GM18499 (cell line): ENCODE results near the gene CREB5.
A peak's percentile ranks its signal among the peaks of the same experiment; 100 is the strongest.

Source experiments
- ATAC-seq: cut with Tn5 transposase; IDR thresholded peaks from one replicate; pipeline ENCODE4 v1.9.1; 2021; ENCODE audit warnings: moderate number of reproducible peaks; ENCODE audit not compliant: insufficient read depth, unreplicated experiment

Gene CREB5

GRCh38 chr7:28695300-28696295, 283.3 kb downstream of the CREB5 start:
- no peak for ATAC-seq

- no peak for ATAC-seq
Measured at GRCh38 chr7:28697913-28698563, 285.7 kb downstream of the CREB5 start.

GRCh38 chr7:28698840-28699239, 286.5 kb downstream of the CREB5 start:
- no peak for ATAC-seq

- no peak for ATAC-seq
Measured at GRCh38 chr7:28700096-28700495, 287.8 kb downstream of the CREB5 start.

GRCh38 chr7:28700790-28701203, 288.5 kb downstream of the CREB5 start:
- no peak for ATAC-seq

- ATAC-seq, result no peak
Measured at GRCh38 chr7:28701731-28702130, 289.4 kb downstream of the CREB5 start.

GRCh38 chr7:28702171-28702570, 289.9 kb downstream of the CREB5 start:
- ATAC-seq, result no peak

- ATAC-seq, result no peak
Measured at GRCh38 chr7:28703037-28703765, 290.9 kb downstream of the CREB5 start.

GRCh38 chr7:28704706-28705105, 292.4 kb downstream of the CREB5 start:
- no peak for ATAC-seq

GRCh38 chr7:28705350-28705749, 293.0 kb downstream of the CREB5 start:
- peak; percentile 79 for ATAC-seq

- no peak for ATAC-seq
Measured at GRCh38 chr7:28706584-28706983, 294.3 kb downstream of the CREB5 start.

- no peak for ATAC-seq
Measured at GRCh38 chr7:28707291-28707690, 295.0 kb downstream of the CREB5 start.

GRCh38 chr7:28708033-28708951, 296.0 kb downstream of the CREB5 start:
- no peak for ATAC-seq

GRCh38 chr7:28709748-28710147, 297.4 kb downstream of the CREB5 start:
- no peak for ATAC-seq

- ATAC-seq, result no peak
Measured at GRCh38 chr7:28711114-28711513, 298.8 kb downstream of the CREB5 start.

- no peak for ATAC-seq
Measured at GRCh38 chr7:28714459-28715120, 302.3 kb downstream of the CREB5 start.

GRCh38 chr7:28717445-28718054, 305.2 kb downstream of the CREB5 start:
- no peak for ATAC-seq

GRCh38 chr7:28718055-28718481, 305.8 kb downstream of the CREB5 start:
- ATAC-seq, result no peak

- ATAC-seq, result no peak
Measured at GRCh38 chr7:28718545-28718944, 306.2 kb downstream of the CREB5 start.
